Fibroblast of upper back skin (primary cell): ENCODE measurements around the gene SMAD7.

Experiments used
- DNase-seq: peaks from one replicate; pipeline ENCODE4 v3.0.0-alpha.2; 2013

Gene SMAD7

GRCh38 chr18:48893061-48893607 lies 57.6 kb downstream of the SMAD7 start:
- DNase-seq = no peak

GRCh38 chr18:48892146-48892855 lies 58.5 kb downstream of the SMAD7 start:
- DNase-seq = no peak

GRCh38 chr18:48891721-48892120 lies 59.0 kb downstream of the SMAD7 start:
- DNase-seq = no peak

GRCh38 chr18:48889981-48890762 lies 60.6 kb downstream of the SMAD7 start:
- no peak for DNase-seq

- DNase-seq = peak; percentile 25
Observed at GRCh38 chr18:48889115-48889941, 61.4 kb downstream of the SMAD7 start.

- DNase-seq = no peak
Observed at GRCh38 chr18:48888773-48889080, 62.0 kb downstream of the SMAD7 start.

GRCh38 chr18:48887905-48888772 lies 62.6 kb downstream of the SMAD7 start:
- no peak for DNase-seq

- no peak for DNase-seq
Observed at GRCh38 chr18:48887294-48887904, 63.4 kb downstream of the SMAD7 start.

GRCh38 chr18:48886520-48887293 lies 64.1 kb downstream of the SMAD7 start:
- DNase-seq = no peak

- DNase-seq = no peak
Observed at GRCh38 chr18:48885924-48886400, 64.8 kb downstream of the SMAD7 start.

- peak; percentile 25 for DNase-seq
Observed at GRCh38 chr18:48885266-48885923, 65.4 kb downstream of the SMAD7 start.

GRCh38 chr18:48884771-48885170 lies 66.0 kb downstream of the SMAD7 start:
- DNase-seq = no peak

GRCh38 chr18:48884306-48884705 lies 66.5 kb downstream of the SMAD7 start:
- no peak for DNase-seq

- no peak for DNase-seq
Observed at GRCh38 chr18:48882379-48882778, 68.4 kb downstream of the SMAD7 start.

GRCh38 chr18:48880931-48881330 lies 69.8 kb downstream of the SMAD7 start:
- DNase-seq = no peak

GRCh38 chr18:48879008-48879431 lies 71.7 kb downstream of the SMAD7 start:
- DNase-seq = no peak

- no peak for DNase-seq
Observed at GRCh38 chr18:48878471-48878870, 72.3 kb downstream of the SMAD7 start.

GRCh38 chr18:48877941-48878340 lies 72.8 kb downstream of the SMAD7 start:
- DNase-seq = no peak

GRCh38 chr18:48876590-48876989 lies 74.2 kb downstream of the SMAD7 start:
- DNase-seq = no peak

- DNase-seq = no peak
Observed at GRCh38 chr18:48875942-48876511, 74.7 kb downstream of the SMAD7 start.
